ENCODE data around the gene SRRM2. TPM values are rescaled to one million over a fixed set of nuclear protein-coding genes. Genes with fewer than 3 reads are reported as not detected.

Gene SRRM2
- polyA plus RNA-seq, 3 donors = 19.0 to 1,186 (median 31.8) TPM

GRCh38 chr16:2799205-2799858 is 46.9 kb downstream of the SRRM2 start:
- peaks cover 6% of the 10 kb centered on the region in 2 donors for H3K9me3 ChIP-seq (replicated peaks in 1 of 2; ENCODE audit: control insufficient read depth in 1 of 2, insufficient read depth in 1 of 2, low read length in 2 of 2)
- no peak for TF ChIP-seq CTCF (IDR thresholded peaks at IDR 0.05)
- Mint-ChIP-seq H3K36me3 (no peaks in the 10 kb centered on the region), H3K27me3 (ENCODE audit: low read depth in 3 of 3) (peaks cover 3 to 13% (median 7%) of the 10 kb centered on the region in 3 donors), H3K9me3 (peaks cover 7 to 13% (median 9%) of the 10 kb centered on the region in 7 donors), H3K27ac (peak overlapping the region in 2 of 7 donors; percentile 4 to 19), H3K4me1 (peaks cover 37% of the 10 kb centered on the region), H3K4me3 (no peak overlapping the region)
- peak overlapping the region; percentile 30 for H2AFZ ChIP-seq (ENCODE audit: insufficient read depth, low read depth, low read length, poor library complexity, severe bottlenecking)
- no peak overlapping the region for H3K27ac ChIP-seq (ENCODE audit: low read depth in 1 of 2, low read length in 2 of 2)
- no peak overlapping the region for H3K9ac ChIP-seq (ENCODE audit: insufficient read depth, low read length, poor library complexity, severe bottlenecking)
- no peaks in the 10 kb centered on the region for H4K20me1 ChIP-seq (ENCODE audit: insufficient read depth, low read length)
- peaks cover 30 to 47% of the 10 kb centered on the region in 2 donors for H3K4me1 ChIP-seq (ENCODE audit: control insufficient read depth in 1 of 2, insufficient read depth in 2 of 2, low read length in 2 of 2)
- DNase-seq = no peak
- intact Hi-C loops (cut with micrococcal nuclease) = no loop called here
- no peaks in the 10 kb centered on the region for H3K27me3 ChIP-seq (ENCODE audit: control insufficient read depth in 2 of 2, insufficient read depth in 2 of 2, low read length in 2 of 2)
- no peaks in the 10 kb centered on the region for H3K79me2 ChIP-seq (ENCODE audit: insufficient read depth, low read length)
- H3K4me3 ChIP-seq (replicated peaks in 1 of 3; ENCODE audit: low read depth in 2 of 3, low read length in 3 of 3) = no peak overlapping the region
- H3K4me2 ChIP-seq (replicated peaks; ENCODE audit: extremely low read depth, low read length, poor library complexity, severe bottlenecking) = no peak overlapping the region
- no peaks in the 10 kb centered on the region for H3K36me3 ChIP-seq (replicated peaks in 1 of 2; ENCODE audit: control insufficient read depth in 1 of 2, insufficient read depth in 2 of 2, low read length in 2 of 2)
- WGBS (ENCODE audit: insufficient coverage) = 99% methylated on average over 11 of the region's 21 CpGs

GRCh38 chr16:2799859-2800226 is 47.4 kb downstream of the SRRM2 start:
- Histone ChIP-seq H3K4me3 (replicated peaks in 1 of 3; ENCODE audit: low read depth in 2 of 3, low read length in 3 of 3) (no peak overlapping the region), H3K27ac (ENCODE audit: low read depth in 1 of 2, low read length in 2 of 2) (no peak overlapping the region), H4K20me1 (ENCODE audit: insufficient read depth, low read length) (no peaks in the 10 kb centered on the region), H3K79me2 (ENCODE audit: insufficient read depth, low read length) (no peaks in the 10 kb centered on the region), H3K9ac (ENCODE audit: insufficient read depth, low read length, poor library complexity, severe bottlenecking) (no peak overlapping the region), H3K27me3 (ENCODE audit: control insufficient read depth in 2 of 2, insufficient read depth in 2 of 2, low read length in 2 of 2) (no peaks in the 10 kb centered on the region), H3K36me3 (replicated peaks in 1 of 2; ENCODE audit: control insufficient read depth in 1 of 2, insufficient read depth in 2 of 2, low read length in 2 of 2) (no peaks in the 10 kb centered on the region), H3K4me2 (replicated peaks; ENCODE audit: extremely low read depth, low read length, poor library complexity, severe bottlenecking) (no peak overlapping the region), H3K4me1 (ENCODE audit: control insufficient read depth in 1 of 2, insufficient read depth in 2 of 2, low read length in 2 of 2) (peaks cover 25 to 42% of the 10 kb centered on the region in 2 donors), H3K9me3 (replicated peaks in 1 of 2; ENCODE audit: control insufficient read depth in 1 of 2, insufficient read depth in 1 of 2, low read length in 2 of 2) (peaks cover 9 to 11% of the 10 kb centered on the region in 2 donors), H2AFZ (ENCODE audit: insufficient read depth, low read depth, low read length, poor library complexity, severe bottlenecking) (peak overlapping the region; percentile 30)
- DNase-seq = peak in 2 of 3 donors; percentile 37 to 61
- H3K27ac Mint-ChIP-seq = peak overlapping the region in 2 of 7 donors; percentile 19 to 67
- H3K4me3 Mint-ChIP-seq = no peak overlapping the region
- no peak for TF ChIP-seq CTCF (IDR thresholded peaks at IDR 0.05)
- H3K4me1 Mint-ChIP-seq = peaks cover 32% of the 10 kb centered on the region
- intact Hi-C loops (cut with micrococcal nuclease) = no loop called here
- no peaks in the 10 kb centered on the region for H3K36me3 Mint-ChIP-seq
- H3K27me3 Mint-ChIP-seq (ENCODE audit: low read depth in 3 of 3) = peaks cover 3 to 13% (median 11%) of the 10 kb centered on the region in 3 donors
- whole genome bisulfite sequencing (ENCODE audit: insufficient coverage) = 67% methylated on average over 1 of the region's 1 CpG
- H3K9me3 Mint-ChIP-seq = peaks cover 8 to 16% (median 13%) of the 10 kb centered on the region in 7 donors

Data from CD14-positive monocyte (primary cell).